ENCODE measurements around the gene CDPF1. TPM values are rescaled to one million over a fixed set of nuclear protein-coding genes. Genes with fewer than 3 reads are reported as not detected.

The CDPF1 gene
- total RNA-seq, 1 donor from 2014 or later: 10.0 TPM

DNA sequence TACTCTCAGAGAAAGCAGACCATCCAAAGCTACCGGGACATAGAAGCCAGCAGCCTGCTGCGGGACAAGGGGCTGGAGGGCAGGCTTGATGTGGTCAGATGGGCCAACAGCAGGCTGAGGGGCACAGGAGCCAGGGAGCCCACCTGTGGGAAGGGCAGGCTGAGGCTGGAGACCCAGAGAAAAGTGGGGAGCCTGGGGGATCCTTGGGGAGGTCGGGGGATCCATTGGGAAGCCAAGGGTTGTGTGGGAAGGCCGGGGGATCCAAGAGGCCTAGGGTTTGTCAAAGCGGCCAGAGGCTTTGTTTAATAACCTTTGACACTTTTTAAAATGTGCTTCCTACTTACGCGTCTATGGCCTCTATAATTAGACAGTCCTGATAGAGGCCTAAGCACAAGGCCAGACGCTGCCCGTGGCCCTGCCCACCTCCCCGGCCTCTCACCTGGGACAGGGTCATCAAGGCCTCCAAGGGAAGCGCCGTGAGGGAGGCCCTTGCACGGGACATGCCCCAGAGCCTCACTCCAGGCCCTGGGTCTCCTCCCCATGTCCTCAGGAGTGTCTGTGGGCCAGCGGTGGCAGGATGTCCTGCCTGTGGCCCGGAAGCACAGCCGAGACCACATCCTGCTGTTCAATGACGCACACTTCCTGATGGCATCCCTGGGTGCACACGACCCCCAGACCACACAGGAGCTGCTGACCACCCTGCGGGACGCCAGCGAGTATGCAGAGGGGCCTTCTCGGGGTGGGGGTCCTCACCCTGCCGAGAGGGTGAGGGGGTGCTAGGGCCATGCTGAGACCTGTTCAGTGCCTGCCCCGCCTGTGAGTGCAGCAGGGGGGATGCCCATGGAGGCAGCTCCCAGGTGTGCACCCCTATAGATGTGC lies 38.0 kb upstream of the CDPF1 start:
- H3K4me3 Mint-ChIP-seq (ENCODE audit: low read depth): no peak overlapping the region
- H3K9me3 Mint-ChIP-seq (ENCODE audit: low read depth): no peaks in the 10 kb centered on the region
- no peak for DNase-seq (ENCODE audit: low spot score, unreplicated experiment)
- no peak overlapping the region for H3K27ac Mint-ChIP-seq
- H3K4me1 Mint-ChIP-seq (ENCODE audit: low read depth): no peaks in the 10 kb centered on the region
- TF ChIP-seq CTCF (IDR thresholded peaks at IDR 0.05; ENCODE audit: unreplicated experiment): no peak
- H3K27me3 Mint-ChIP-seq: no peaks in the 10 kb centered on the region
- H3K36me3 Mint-ChIP-seq (ENCODE audit: insufficient read depth): peaks cover 28% of the 10 kb centered on the region

GRCh38 chr22:46286941-46287872 lies 37.1 kb upstream of the CDPF1 start:
- no peaks in the 10 kb centered on the region for H3K27me3 Mint-ChIP-seq
- H3K4me3 Mint-ChIP-seq (ENCODE audit: low read depth): no peak overlapping the region
- no peaks in the 10 kb centered on the region for H3K4me1 Mint-ChIP-seq (ENCODE audit: low read depth)
- peaks cover 25% of the 10 kb centered on the region for H3K36me3 Mint-ChIP-seq (ENCODE audit: insufficient read depth)
- DNase-seq (ENCODE audit: low spot score, unreplicated experiment): no peak
- H3K27ac Mint-ChIP-seq: no peak overlapping the region
- TF ChIP-seq CTCF (IDR thresholded peaks at IDR 0.05; ENCODE audit: unreplicated experiment): no peak
- H3K9me3 Mint-ChIP-seq (ENCODE audit: low read depth): no peaks in the 10 kb centered on the region

GRCh38 chr22:46286006-46286405 lies 35.9 kb upstream of the CDPF1 start:
- H3K27me3 Mint-ChIP-seq: no peaks in the 10 kb centered on the region
- peaks cover 24% of the 10 kb centered on the region for H3K36me3 Mint-ChIP-seq (ENCODE audit: insufficient read depth)
- no peaks in the 10 kb centered on the region for H3K9me3 Mint-ChIP-seq (ENCODE audit: low read depth)
- no peaks in the 10 kb centered on the region for H3K4me1 Mint-ChIP-seq (ENCODE audit: low read depth)
- no peak overlapping the region for H3K4me3 Mint-ChIP-seq (ENCODE audit: low read depth)
- DNase-seq (ENCODE audit: low spot score, unreplicated experiment): no peak
- TF ChIP-seq CTCF (IDR thresholded peaks at IDR 0.05; ENCODE audit: unreplicated experiment): no peak
- H3K27ac Mint-ChIP-seq: no peak overlapping the region

DNA sequence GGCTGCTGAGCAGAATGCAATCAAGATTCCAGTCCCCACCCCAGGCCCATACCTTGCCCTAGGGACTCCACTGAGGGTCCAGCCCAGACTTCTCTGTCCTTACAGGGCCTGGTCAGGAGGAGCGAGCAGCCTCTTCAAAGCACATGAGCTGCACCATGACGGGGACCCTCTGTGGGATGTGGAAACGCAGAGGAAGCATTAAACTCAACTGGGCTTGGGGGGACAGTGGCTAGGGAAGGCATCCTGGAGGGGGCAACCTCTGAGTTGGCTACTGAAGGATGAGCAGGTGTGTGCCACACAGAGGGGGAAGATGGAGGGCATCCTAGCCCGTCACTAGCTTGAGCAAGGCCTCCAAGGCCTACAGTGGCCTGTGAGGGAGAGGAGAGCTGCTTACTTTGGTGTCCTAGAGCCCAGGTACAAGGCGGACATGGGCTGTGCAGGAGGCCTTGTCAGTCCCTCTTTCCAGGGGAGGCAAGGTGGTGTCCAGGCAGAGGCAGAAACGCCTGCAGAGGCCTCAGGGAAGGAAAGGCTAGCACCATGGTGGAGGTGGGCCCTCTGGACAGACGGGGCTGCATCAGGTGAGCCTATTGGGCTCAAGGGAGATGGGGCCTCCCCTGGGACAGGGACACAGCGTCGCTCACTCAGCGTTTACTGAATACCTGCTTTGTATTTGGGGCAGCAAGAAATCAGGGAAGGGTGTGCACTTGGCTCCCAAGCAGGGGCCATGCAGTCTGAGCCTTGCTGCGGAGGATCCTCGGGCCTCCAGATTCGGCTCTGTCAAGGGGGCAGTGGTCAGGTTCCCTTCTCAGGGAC lies 32.0 kb upstream of the CDPF1 start:
- no peaks in the 10 kb centered on the region for H3K9me3 Mint-ChIP-seq (ENCODE audit: low read depth)
- H3K27me3 Mint-ChIP-seq: no peaks in the 10 kb centered on the region
- peaks cover 21% of the 10 kb centered on the region for H3K36me3 Mint-ChIP-seq (ENCODE audit: insufficient read depth)
- H3K27ac Mint-ChIP-seq: no peak overlapping the region
- DNase-seq (ENCODE audit: low spot score, unreplicated experiment): no peak
- no peak overlapping the region for H3K4me3 Mint-ChIP-seq (ENCODE audit: low read depth)
- TF ChIP-seq CTCF (IDR thresholded peaks at IDR 0.05; ENCODE audit: unreplicated experiment): no peak
- H3K4me1 Mint-ChIP-seq (ENCODE audit: low read depth): no peaks in the 10 kb centered on the region

Data from progenitor cell of endocrine pancreas (in vitro differentiated cells).